H1 (cell line): ENCODE results near the gene CCDC112. TPM values are rescaled to one million over a fixed set of nuclear protein-coding genes. Genes with fewer than 3 reads are reported as not detected.

ENCODE experiments used
- CTCF ChIA-PET: fragments of 300-600 bp; sonication (Branson Sonifier 250); formaldehyde crosslinking; loops from one replicate; lab custom pipeline; 2021; ENCODE audit not compliant: partially characterized antibody; lab: Charles Lee
- POLR2A ChIA-PET: fragments of 300-600 bp; sonication (Branson Sonifier 250); formaldehyde crosslinking; loops from one replicate; lab custom pipeline; 2021; ENCODE audit warnings: inconsistent platforms; ENCODE audit not compliant: partially characterized antibody; lab: Charles Lee
- DNase-seq, 2 experiments: peaks; one replicate each; pipeline versions ENCODE4 v3.0.0 to v3.0.0-alpha.2; 2010 to 2022; ENCODE audit warnings: low spot score in 2 of 2, low read depth in 1 of 2, mixed read lengths in 1 of 2
- FAIRE-seq: peaks from 2 replicates; lab custom pipeline; 2011; peaks lifted over from hg19 to GRCh38; lab: Jason Lieb, UNC
- H2AFZ ChIP-seq: 2 replicates; pipeline ENCODE4 v1.8.1; 2012; ENCODE audit warnings: low read length, inconsistent platforms
- H2AK5ac ChIP-seq: 2 replicates; pipeline ENCODE4 v1.6.1; 2013; ENCODE audit warnings: low read depth, low read length
- H2BK120ac ChIP-seq: replicated peaks from 2 replicates; pipeline ENCODE3; 2013; ENCODE audit warnings: low read depth, low read length, inconsistent platforms
- H2BK12ac ChIP-seq: 2 replicates; pipeline ENCODE4 v1.6.1; 2013; ENCODE audit warnings: low read depth, low read length
- H2BK15ac ChIP-seq: 2 replicates; pipeline ENCODE4 v1.6.1; 2013; ENCODE audit warnings: low read length
- H2BK20ac ChIP-seq: 2 replicates; pipeline ENCODE4 v1.6.1; 2013; ENCODE audit warnings: low read length
- H2BK5ac ChIP-seq: 2 replicates; pipeline ENCODE4 v1.6.1; 2013; ENCODE audit warnings: low read depth, low read length
- H3K14ac ChIP-seq: 2 replicates; pipeline ENCODE4 v1.6.1; 2013; ENCODE audit warnings: inconsistent platforms; ENCODE audit not compliant: insufficient read length
- H3K18ac ChIP-seq: 2 replicates; pipeline ENCODE4 v1.6.1; 2013; ENCODE audit warnings: low read length; ENCODE audit errors: extremely low read depth
- H3K23ac ChIP-seq: 2 replicates; pipeline ENCODE4 v1.6.1; 2013; ENCODE audit warnings: inconsistent platforms; ENCODE audit not compliant: insufficient read length
- H3K23me2 ChIP-seq: 2 replicates; pipeline ENCODE4 v1.6.1; 2013; ENCODE audit warnings: low read depth, low read length
- H3K27ac ChIP-seq: 2 replicates; pipeline ENCODE4 v1.6.1; 2011; ENCODE audit warnings: low read depth, low read length, inconsistent platforms
- H3K27me3 ChIP-seq, 4 experiments: replicated peaks in 1 of 4; 1 replicate in 1 of 4; 2 replicates in 3 of 4; pipeline versions ENCODE4 v1.6.1 to v1.8.1; 2011 to 2013; ENCODE audit warnings: low read length in 3 of 4, mild to moderate bottlenecking in 3 of 4, inconsistent platforms in 2 of 4, mixed read lengths in 2 of 4, moderate library complexity in 1 of 4; ENCODE audit not compliant: control insufficient read depth in 3 of 4, insufficient read depth in 3 of 4; ENCODE audit errors: extremely low read depth in 1 of 4
- H3K36me3 ChIP-seq, 4 experiments: 2 replicates each; pipeline versions ENCODE4 v1.6.1 to v1.8.1; 2011 to 2013; ENCODE audit warnings: mild to moderate bottlenecking in 4 of 4, low read length in 3 of 4, moderate library complexity in 2 of 4, control low read depth in 1 of 4, inconsistent platforms in 1 of 4; ENCODE audit not compliant: insufficient read depth in 4 of 4, control insufficient read depth in 2 of 4
- H3K4ac ChIP-seq: replicated peaks from 2 replicates; pipeline ENCODE3; 2013; ENCODE audit warnings: low read length, low read depth, mixed read lengths, inconsistent platforms; ENCODE audit not compliant: insufficient read length
- H3K4me1 ChIP-seq, 4 experiments: replicated peaks in 1 of 4; 1 replicate in 1 of 4; 2 replicates in 3 of 4; pipeline versions ENCODE4 v1.6.1 to v1.8.1; 2011 to 2013; ENCODE audit warnings: low read length in 3 of 4, inconsistent platforms in 2 of 4, mixed read lengths in 1 of 4; ENCODE audit not compliant: insufficient read depth in 4 of 4, control insufficient read depth in 3 of 4
- H3K4me2 ChIP-seq, 2 experiments: 2 replicates each; pipeline versions ENCODE4 v1.6.1 to v1.8.1; 2011 to 2013; ENCODE audit warnings: low read depth in 2 of 2, low read length in 2 of 2, control low read depth in 1 of 2, inconsistent platforms in 1 of 2, mild to moderate bottlenecking in 1 of 2; ENCODE audit not compliant: insufficient read depth in 1 of 2
- H3K4me3 ChIP-seq, 4 experiments: fragments of 200-600, 300-600 bp in 1 of 4; sonication (generic), shearing (Covaris generic), sonication (Bioruptor Twin) in 1 of 4; 2 replicates each; pipeline versions ENCODE4 v1.5.1 to v1.8.1; 2011 to 2016; ENCODE audit warnings: low read length in 4 of 4, low read depth in 3 of 4, control low read depth in 2 of 4, inconsistent platforms in 2 of 4, mild to moderate bottlenecking in 2 of 4, mixed read lengths in 1 of 4, moderate library complexity in 1 of 4; ENCODE audit not compliant: insufficient read depth in 2 of 4; ENCODE audit errors: extremely low read depth in 1 of 4
- H3K56ac ChIP-seq: replicated peaks from 2 replicates; pipeline ENCODE3; 2013; ENCODE audit warnings: low read depth, mild to moderate bottlenecking, mixed read lengths, low read length, inconsistent platforms; ENCODE audit not compliant: insufficient read length
- H3K79me1 ChIP-seq: 2 replicates; pipeline ENCODE4 v1.6.1; 2013; ENCODE audit warnings: low read depth, low read length, control low read depth
- H3K79me2 ChIP-seq, 2 experiments: 2 replicates each; pipeline versions ENCODE4 v1.6.1 to v1.8.1; 2012 to 2013; ENCODE audit warnings: low read length in 2 of 2, mild to moderate bottlenecking in 2 of 2, inconsistent platforms in 1 of 2; ENCODE audit not compliant: insufficient read depth in 2 of 2, control insufficient read depth in 1 of 2
- H3K9ac ChIP-seq, 4 experiments: replicated peaks in 1 of 4; 1 replicate in 1 of 4; 2 replicates in 3 of 4; pipeline versions ENCODE4 v1.6.1 to v1.8.1; 2011 to 2013; ENCODE audit warnings: low read depth in 3 of 4, low read length in 3 of 4, control low read depth in 2 of 4, mild to moderate bottlenecking in 2 of 4, moderate library complexity in 2 of 4, inconsistent platforms in 1 of 4; ENCODE audit errors: extremely low read depth in 1 of 4
- H3K9me3 ChIP-seq, 2 experiments: 2 replicates each; pipeline versions ENCODE4 v1.6.1 to v1.8.1; 2012 to 2013; ENCODE audit warnings: mild to moderate bottlenecking in 2 of 2, moderate library complexity in 2 of 2, control low read depth in 1 of 2, inconsistent platforms in 1 of 2, low read depth in 1 of 2, low read length in 1 of 2, mixed read lengths in 1 of 2; ENCODE audit not compliant: insufficient read depth in 2 of 2
- H4K20me1 ChIP-seq, 2 experiments: replicated peaks in 1 of 2; 2 replicates each; pipeline versions ENCODE3 to v1.8.1; 2011 to 2013; ENCODE audit warnings: inconsistent platforms in 2 of 2, low read length in 2 of 2, mild to moderate bottlenecking in 1 of 2; ENCODE audit not compliant: insufficient read depth in 2 of 2, control insufficient read depth in 1 of 2
- H4K5ac ChIP-seq: 2 replicates; pipeline ENCODE4 v1.6.1; 2013; ENCODE audit warnings: low read length, low read depth, mixed read lengths, inconsistent platforms; ENCODE audit not compliant: insufficient read length
- H4K8ac ChIP-seq: 2 replicates; pipeline ENCODE4 v1.8.0; 2013; ENCODE audit warnings: mild to moderate bottlenecking, moderate library complexity, low read length, inconsistent platforms; ENCODE audit not compliant: insufficient read depth; ENCODE audit errors: extremely low read depth
- H4K91ac ChIP-seq: replicated peaks from 2 replicates; pipeline ENCODE3; 2013; ENCODE audit warnings: low read length, mixed read lengths, inconsistent platforms; ENCODE audit not compliant: insufficient read length
- BRCA1 ChIP-seq: IDR thresholded peaks from 2 replicates; pipeline ENCODE4 v1.6.1; 2012; ENCODE audit warnings: low read depth, low read length, improper control_type of control experiment
- FOSL1 ChIP-seq: IDR thresholded peaks from 2 replicates; pipeline ENCODE4 v1.6.1; 2011; ENCODE audit warnings: mild to moderate bottlenecking, low read depth, low read length, moderate library complexity; ENCODE audit not compliant: insufficient read depth
- MAFK ChIP-seq: IDR thresholded peaks from 2 replicates; pipeline ENCODE4 v1.6.1; 2012; ENCODE audit warnings: low read depth, mild to moderate bottlenecking, improper control_type of control experiment, low read length
- NANOG ChIP-seq: IDR thresholded peaks from 2 replicates; pipeline ENCODE4 v1.6.1; 2011; ENCODE audit warnings: low read length, low read depth, mild to moderate bottlenecking, inconsistent platforms; ENCODE audit not compliant: insufficient read depth, poor library complexity, severe bottlenecking
- POLR2AphosphoS5 ChIP-seq: IDR thresholded peaks from 2 replicates; pipeline ENCODE4 v1.6.1; 2011; ENCODE audit warnings: low read depth, low read length
- RBBP5 ChIP-seq: IDR thresholded peaks from 2 replicates; pipeline ENCODE4 v1.7.1; 2012; ENCODE audit warnings: low read depth, mild to moderate bottlenecking, inconsistent platforms, low read length, moderate library complexity, borderline replicate concordance
- SIN3A ChIP-seq, 2 experiments: IDR thresholded peaks in 1 of 2; conservative IDR thresholded peaks in 1 of 2; 2 replicates each; pipeline ENCODE4 v1.6.1; 2011 to 2012; ENCODE audit warnings: low read length in 2 of 2, improper control_type of control experiment in 1 of 2, low read depth in 1 of 2, mild to moderate bottlenecking in 1 of 2
- SIRT6 ChIP-seq: IDR thresholded peaks from one replicate; pipeline ENCODE4 v1.7.1; 2012; ENCODE audit warnings: low read length, inconsistent platforms
- SP1 ChIP-seq: IDR thresholded peaks from 2 replicates; pipeline ENCODE4 v1.6.1; 2011; ENCODE audit warnings: low read depth, low read length
- TCF12 ChIP-seq: IDR thresholded peaks from 2 replicates; pipeline ENCODE4 v1.6.1; 2011; ENCODE audit warnings: low read depth, mild to moderate bottlenecking, low read length
- YY1 ChIP-seq: IDR thresholded peaks from 2 replicates; pipeline ENCODE4 v1.6.1; 2011; ENCODE audit warnings: low read depth, mild to moderate bottlenecking, low read length
- ZNF274 ChIP-seq: IDR thresholded peaks from 2 replicates; pipeline ENCODE4 v1.7.0; 2012; ENCODE audit warnings: low read length, borderline replicate concordance; ENCODE audit errors: extremely low read depth
- WGBS, 2 experiments: shearing (Covaris generic) in 1 of 2; methylation state at CpG; one replicate each; pipeline versions ENCODE4 v1.1.6 to v1.1.7; 2013 to 2015; ENCODE audit warnings: low lambda C conversion rate in 2 of 2, mixed read lengths in 2 of 2, inconsistent platforms in 1 of 2, low coverage in 1 of 2, missing lambda C conversion rate in 1 of 2; ENCODE audit not compliant: insufficient replicate concordance in 2 of 2, insufficient coverage in 1 of 2, insufficient read length in 1 of 2; ENCODE audit errors: extremely low coverage in 1 of 2, missing lambda C conversion rate in 1 of 2; 5-methylcytosine and 5-hydroxymethylcytosine counted together
- polyA plus RNA-seq, 7 experiments: library from polyadenylated mRNA; depleted of rRNA in 3 of 7; stranded (reverse) in 5 of 7; unstranded in 2 of 7; fragments of >200 nt in 5 of 7; fragments of 200-250 nt in 2 of 7; gene quantifications; 1 replicate in 5 of 7; 2 replicates in 1 of 7; 4 replicates in 1 of 7; pipeline versions ENCODE4 v1.2.1 to v1.2.3, GENCODE V29; 2011 to 2013; ENCODE audit warnings: missing spikeins in 2 of 7, mixed read lengths in 2 of 7
- total RNA-seq: library from RNA; stranded (reverse); fragmentation: NEBNext Ultra II Directional; extraction: Animal tissue kit (Norgen Biotek cat#: 25700); gene quantifications from 2 replicates; pipeline ENCODE4 v1.2.1, GENCODE V29; 2021

The CCDC112 gene
- total and polyA plus RNA-seq, 2 of the 8 experiments (the other 6 are each of a cell fraction or from before 2014, with no cell fraction given), result 3.3 to 15.6 TPM

- peak within 1 kb of the TSS; percentile 88; the same call in 1 of the 2 replicates for H3K18ac ChIP-seq
- DNase-seq (peak; percentile 44 to 86), FAIRE-seq (no peak)
- H3K23me2 ChIP-seq, result peaks cover 10% of the 10 kb centered on the region
- ChIA-PET POLR2A (interaction anchor here (0.6 to 3.0 kb wide), 6 partner anchors 9 to 167 kb away, joined by 3 to 11 read pairs (median 6); partner anchors contain the start of genes CCDC112 and TRIM36), CTCF (interaction anchor here (1.1 to 2.0 kb wide), 5 partner anchors 10 to 165 kb away, joined by 3 to 6 read pairs (median 3); no protein-coding TSS in a partner anchor)
- H3K4ac ChIP-seq, result no peak within 1 kb of the TSS
- H4K91ac ChIP-seq, result peak within 1 kb of the TSS; percentile 47
- no peak within 1 kb of the TSS; the same call in 1 of the 2 replicates for H2BK12ac ChIP-seq
- H3K4me3 ChIP-seq, result peak within 1 kb of the TSS; percentile 92 to 100 (median 94)
- H3K79me2 ChIP-seq, result peaks cover 9 to 46% of the 10 kb centered on the region in 2 experiments; a peak in 3 of 4 replicates
- 0 out of 2 replicates have a peak, but pooled peaks cover 2% of the 10 kb centered on the region for H3K79me1 ChIP-seq
- no peak within 1 kb of the TSS for H2BK120ac ChIP-seq
- no peak within 1 kb of the TSS for H2BK20ac ChIP-seq
- no peak within 1 kb of the TSS for H3K23ac ChIP-seq
- H2AFZ ChIP-seq, result peak within 1 kb of the TSS; percentile 93
- H2AK5ac ChIP-seq, result no peak within 1 kb of the TSS
- H3K14ac ChIP-seq, result no peak within 1 kb of the TSS
- H3K36me3 ChIP-seq, result peaks cover 0 to 11% (median 4%) of the 10 kb centered on the region in 4 experiments; a peak in 2 of 8 replicates
- peak within 1 kb of the TSS; percentile 76 for H3K27ac ChIP-seq
- H3K56ac ChIP-seq, result no peak within 1 kb of the TSS
- H4K8ac ChIP-seq, result peak within 1 kb of the TSS; percentile 76
- H3K4me1 ChIP-seq, result peaks cover 0 to 4% (median 0%) of the 10 kb centered on the region in 4 experiments; a peak in 3 of 7 replicates
- H2BK15ac ChIP-seq, result no peak within 1 kb of the TSS
- H4K5ac ChIP-seq, result peak within 1 kb of the TSS; percentile 91
- peak within 1 kb of the TSS; percentile 67; the same call in 1 of the 2 replicates for H2BK5ac ChIP-seq
- no peaks in the 10 kb centered on the region for H3K9me3 ChIP-seq
- WGBS, 2 experiments, result 1% methylated on average over 45 of the region's 50 CpGs; no CpG with 5 or more reads in 1 of the 2 experiments
- H3K9ac ChIP-seq, result peak within 1 kb of the TSS; percentile 83 to 96 (median 84)
- H3K27me3 ChIP-seq, result no peaks in the 10 kb centered on the region
- peak within 1 kb of the TSS; percentile 85 to 99 for H3K4me2 ChIP-seq
- no peaks in the 10 kb centered on the region for H4K20me1 ChIP-seq
- TF ChIP-seq NANOG, result no peak
- peak; percentile 84; the same call in 1 of the 2 replicates for TF ChIP-seq POLR2AphosphoS5
- TF ChIP-seq RBBP5, result peak; percentile 59; the same call in 1 of the 2 replicates
- TF ChIP-seq SIN3A (conservative IDR thresholded peaks at IDR 0.05 in 1 of 2, IDR thresholded peaks at IDR 0.05 in 1 of 2; ENCODE audit: low read depth in 1 of 2, low read length in 2 of 2), result peak; percentile 32 to 66; a peak in 1 of 4 replicates
- no peak for TF ChIP-seq TCF12
- TF ChIP-seq MAFK, result no peak
- no peak for TF ChIP-seq ZNF274
- no peak for TF ChIP-seq FOSL1
- TF ChIP-seq BRCA1, result no peak
- peak; percentile 93 for TF ChIP-seq YY1
- TF ChIP-seq SIRT6, result no peak
- TF ChIP-seq SP1, result no peak
These were observed 34.0 kb downstream of the CCDC112 start, which contains the start of gene PGGT1B for GRCh38 chr5:115262321-115263077. Gene PGGT1B, minus strand, starts transcription at chr5:115262877. Its CDS starts 26 bp downstream, at chr5:115262851.
